Measurements from ENCODE around the gene CPEB3. TPM values are rescaled to one million over a fixed set of nuclear protein-coding genes. Genes with fewer than 3 reads are reported as not detected.

The CPEB3 gene
- total RNA-seq, 1 donor from 2014 or later, result 6.9 TPM

DNA sequence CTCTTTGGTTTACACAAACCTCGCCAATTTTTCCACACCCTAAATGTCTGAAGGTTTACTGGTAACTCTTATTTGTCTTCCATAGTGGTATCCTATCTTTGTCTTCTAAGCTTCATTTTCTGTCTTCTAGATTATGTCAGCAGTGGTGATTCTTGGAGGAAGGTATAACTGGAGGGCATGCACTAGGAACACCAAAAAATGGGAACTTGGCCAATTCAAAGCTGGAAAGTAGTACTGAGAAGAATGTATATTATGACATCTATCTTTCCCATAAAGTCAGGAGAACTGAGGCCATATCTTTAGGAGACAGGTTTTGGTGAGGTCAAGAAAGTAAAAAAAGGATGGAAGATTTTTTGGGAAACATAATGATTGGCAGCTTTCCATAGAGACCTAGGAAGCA, 113.3 kb downstream of the CPEB3 start:
- intact Hi-C loops (cut with DNase I), result no loop called here
- H3K27me3 ChIP-seq (ENCODE audit: low read depth), result no peaks in the 10 kb centered on the region
- H3K4me3 ChIP-seq, result no peak overlapping the region
- TF ChIP-seq, protein P1, sequence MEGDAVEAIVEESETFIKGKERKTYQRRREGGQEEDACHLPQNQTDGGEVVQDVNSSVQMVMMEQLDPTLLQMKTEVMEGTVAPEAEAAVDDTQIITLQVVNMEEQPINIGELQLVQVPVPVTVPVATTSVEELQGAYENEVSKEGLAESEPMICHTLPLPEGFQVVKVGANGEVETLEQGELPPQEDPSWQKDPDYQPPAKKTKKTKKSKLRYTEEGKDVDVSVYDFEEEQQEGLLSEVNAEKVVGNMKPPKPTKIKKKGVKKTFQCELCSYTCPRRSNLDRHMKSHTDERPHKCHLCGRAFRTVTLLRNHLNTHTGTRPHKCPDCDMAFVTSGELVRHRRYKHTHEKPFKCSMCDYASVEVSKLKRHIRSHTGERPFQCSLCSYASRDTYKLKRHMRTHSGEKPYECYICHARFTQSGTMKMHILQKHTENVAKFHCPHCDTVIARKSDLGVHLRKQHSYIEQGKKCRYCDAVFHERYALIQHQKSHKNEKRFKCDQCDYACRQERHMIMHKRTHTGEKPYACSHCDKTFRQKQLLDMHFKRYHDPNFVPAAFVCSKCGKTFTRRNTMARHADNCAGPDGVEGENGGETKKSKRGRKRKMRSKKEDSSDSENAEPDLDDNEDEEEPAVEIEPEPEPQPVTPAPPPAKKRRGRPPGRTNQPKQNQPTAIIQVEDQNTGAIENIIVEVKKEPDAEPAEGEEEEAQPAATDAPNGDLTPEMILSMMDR (IDR thresholded peaks at IDR 0.05), result no peak
- H3K27ac ChIP-seq, result no peak overlapping the region
- no peaks in the 10 kb centered on the region for H3K9me3 ChIP-seq
- ATAC-seq (no peak), DNase-seq (no peak)
- no peaks in the 10 kb centered on the region for H3K4me1 ChIP-seq
- H3K36me3 ChIP-seq, result peaks cover 8% of the 10 kb centered on the region

DNA sequence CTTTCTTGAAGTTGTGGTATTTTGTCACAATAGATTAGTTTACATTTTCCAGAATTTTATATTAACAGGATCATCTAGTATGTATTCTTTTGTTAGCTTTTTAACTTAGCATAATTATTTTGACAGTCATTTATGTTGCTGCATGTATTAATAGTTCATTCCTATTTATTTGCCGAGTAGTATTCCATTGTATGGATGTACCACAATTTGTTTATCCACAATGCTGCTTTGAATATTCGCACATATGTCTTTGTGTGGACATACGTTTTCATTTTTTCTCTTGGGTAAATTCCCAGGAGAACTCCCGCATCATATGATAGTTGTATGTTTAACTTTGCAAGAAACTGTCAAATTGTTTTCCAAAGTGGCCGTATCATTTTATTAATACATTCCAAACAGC, 115.7 kb downstream of the CPEB3 start:
- no peak overlapping the region for H3K27ac ChIP-seq
- no peaks in the 10 kb centered on the region for H3K9me3 ChIP-seq
- no peaks in the 10 kb centered on the region for H3K27me3 ChIP-seq (ENCODE audit: low read depth)
- no peaks in the 10 kb centered on the region for H3K4me1 ChIP-seq
- H3K4me3 ChIP-seq, result no peak overlapping the region
- DNase-seq (no peak), ATAC-seq (no peak)
- intact Hi-C loops (cut with DNase I), result no loop called here
- peaks cover 2% of the 10 kb centered on the region for H3K36me3 ChIP-seq
- TF ChIP-seq, protein P1 (IDR thresholded peaks at IDR 0.05), result no peak

DNA sequence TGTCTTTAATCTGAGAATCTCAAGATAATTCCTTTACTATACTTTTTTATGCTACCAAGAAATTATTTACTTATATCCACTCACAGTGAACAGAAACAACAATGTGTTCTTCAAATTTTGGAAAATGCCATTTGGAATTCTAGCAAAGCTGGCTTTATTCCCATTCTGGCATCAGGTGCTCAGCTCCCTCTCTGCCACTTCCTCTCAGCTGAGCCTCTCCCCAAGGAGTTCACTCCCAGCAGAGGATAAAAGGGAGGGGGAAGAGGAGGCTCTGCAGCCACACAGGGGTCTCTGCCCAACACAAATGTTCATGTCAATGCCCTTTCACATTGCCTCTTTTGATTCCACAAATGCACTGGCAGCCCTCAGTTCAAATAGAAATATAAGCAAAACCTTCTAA, 116.9 kb downstream of the CPEB3 start:
- H3K9me3 ChIP-seq, result no peaks in the 10 kb centered on the region
- H3K27ac ChIP-seq, result no peak overlapping the region
- intact Hi-C loops (cut with DNase I), result no loop called here
- no peaks in the 10 kb centered on the region for H3K4me1 ChIP-seq
- no peak overlapping the region for H3K4me3 ChIP-seq
- H3K36me3 ChIP-seq, result no peaks in the 10 kb centered on the region
- TF ChIP-seq, protein P1 (IDR thresholded peaks at IDR 0.05), result no peak
- ATAC-seq, result no peak
- H3K27me3 ChIP-seq (ENCODE audit: low read depth), result no peaks in the 10 kb centered on the region
- no peak for DNase-seq

DNA sequence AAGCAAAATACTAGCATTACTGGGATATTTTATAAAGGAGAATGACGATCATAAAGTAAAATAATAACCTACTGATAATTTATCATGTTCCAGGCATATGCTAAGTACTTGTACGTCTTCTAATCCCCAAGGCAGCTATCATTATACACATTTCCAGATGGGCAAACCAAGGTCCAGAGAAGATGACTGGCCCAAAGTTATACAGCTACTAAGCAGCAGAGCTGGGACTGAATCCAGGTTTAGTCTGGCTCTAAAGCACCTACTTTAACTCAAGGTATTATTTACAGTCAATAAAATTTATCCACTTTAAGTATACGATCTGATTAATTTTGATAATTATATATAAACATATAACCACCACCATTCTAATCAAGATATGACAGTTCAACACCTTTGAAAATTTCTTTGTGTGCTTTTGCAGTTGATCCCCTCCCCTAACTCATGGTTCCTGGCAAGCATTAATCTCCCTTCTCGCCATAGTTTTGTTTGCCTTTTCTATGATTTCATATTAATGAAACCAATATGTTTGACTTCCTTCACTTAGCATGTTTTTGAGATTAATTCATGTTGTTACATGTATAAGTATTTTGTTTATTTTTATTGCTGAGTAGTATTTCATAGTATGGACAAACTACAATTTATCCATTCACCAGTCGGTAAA, 126.7 kb downstream of the CPEB3 start:
- Histone ChIP-seq H3K9me3 (peaks cover 4% of the 10 kb centered on the region), H3K27ac (no peak overlapping the region), H3K4me1 (no peaks in the 10 kb centered on the region), H3K36me3 (no peaks in the 10 kb centered on the region), H3K27me3 (ENCODE audit: low read depth) (no peaks in the 10 kb centered on the region), H3K4me3 (no peak overlapping the region)
- intact Hi-C loops (cut with DNase I), result no loop called here
- no peak for DNase-seq
- ATAC-seq, result no peak
- TF ChIP-seq, protein P1 (IDR thresholded peaks at IDR 0.05), result no peak

DNA sequence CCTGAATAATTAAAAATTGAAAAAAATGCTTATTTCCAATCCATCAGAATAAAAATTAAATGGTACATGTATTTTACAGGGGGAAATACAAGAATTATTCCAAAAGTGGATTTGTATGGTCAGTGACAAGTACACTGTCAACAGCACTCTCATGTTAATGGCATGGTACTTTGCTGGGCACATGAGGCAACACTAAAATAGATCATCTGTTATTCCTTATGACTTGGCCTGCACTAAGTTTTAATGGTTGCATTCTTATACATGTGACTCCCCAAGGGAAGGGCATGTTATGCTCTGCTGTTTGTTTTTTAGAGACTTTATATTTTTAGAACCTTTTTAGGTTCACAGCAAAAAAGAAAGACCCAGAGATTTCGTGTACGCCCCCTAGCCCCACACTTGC, 128.3 kb downstream of the CPEB3 start:
- intact Hi-C loops (cut with DNase I), result no loop called here
- no peak overlapping the region for H3K27ac ChIP-seq
- no peaks in the 10 kb centered on the region for H3K36me3 ChIP-seq
- peaks cover 4% of the 10 kb centered on the region for H3K9me3 ChIP-seq
- H3K4me3 ChIP-seq, result no peak overlapping the region
- DNase-seq, result no peak
- TF ChIP-seq, protein P1 (IDR thresholded peaks at IDR 0.05), result no peak
- ATAC-seq, result no peak
- no peaks in the 10 kb centered on the region for H3K4me1 ChIP-seq
- no peaks in the 10 kb centered on the region for H3K27me3 ChIP-seq (ENCODE audit: low read depth)

All from lower lobe of right lung (tissue), 2 donors.